CD4-positive, alpha-beta T cell treated with Interleukin-21 for 1 hour (primary cell): Measurements from ENCODE around the gene PRR22.

Source experiments
- DNase-seq: peaks from one replicate; pipeline ENCODE4 v3.0.0-alpha.2; 2020

PRR22 gene

GRCh38 chr19:5784581-5785147, at the start of gene PRR22:
Gene PRR22, minus strand, starts transcription at chr19:5784746. Its CDS starts 86 bp downstream, at chr19:5784660.
- no peak for DNase-seq

GRCh38 chr19:5832527-5833216, 48.1 kb upstream of the PRR22 start:
- DNase-seq: no peak

GRCh38 chr19:5832061-5832460, 47.5 kb upstream of the PRR22 start:
- DNase-seq: no peak

- DNase-seq: no peak
These were observed 46.6 kb upstream of the PRR22 start for GRCh38 chr19:5831159-5831558.

- no peak for DNase-seq
These were observed 45.2 kb upstream of the PRR22 start for GRCh38 chr19:5829567-5830310.

GRCh38 chr19:5828661-5829566, 44.4 kb upstream of the PRR22 start:
- peak; percentile 12 for DNase-seq

GRCh38 chr19:5827891-5828660, 43.5 kb upstream of the PRR22 start:
- DNase-seq: peak; percentile 94

- no peak for DNase-seq
These were observed 42.9 kb upstream of the PRR22 start for GRCh38 chr19:5827342-5827890.

GRCh38 chr19:5826531-5827341, 42.2 kb upstream of the PRR22 start:
- peak; percentile 30 for DNase-seq

- no peak for DNase-seq
These were observed 40.6 kb upstream of the PRR22 start for GRCh38 chr19:5825178-5825577.

GRCh38 chr19:5824751-5825150, 40.2 kb upstream of the PRR22 start:
- DNase-seq: no peak

GRCh38 chr19:5823579-5824281, 39.2 kb upstream of the PRR22 start:
- DNase-seq: no peak

GRCh38 chr19:5822181-5822844, 37.8 kb upstream of the PRR22 start:
- no peak for DNase-seq

- DNase-seq: no peak
These were observed 37.1 kb upstream of the PRR22 start for GRCh38 chr19:5821521-5822180.

GRCh38 chr19:5820785-5821184, 36.2 kb upstream of the PRR22 start:
- DNase-seq: no peak

- DNase-seq: no peak
These were observed 34.0 kb upstream of the PRR22 start for GRCh38 chr19:5818594-5818993.

- no peak for DNase-seq
These were observed 32.7 kb upstream of the PRR22 start for GRCh38 chr19:5817218-5817617.

- DNase-seq: no peak
These were observed 30.3 kb upstream of the PRR22 start for GRCh38 chr19:5814852-5815246.
